Measurements from ENCODE around the gene ASIC3.

DNA sequence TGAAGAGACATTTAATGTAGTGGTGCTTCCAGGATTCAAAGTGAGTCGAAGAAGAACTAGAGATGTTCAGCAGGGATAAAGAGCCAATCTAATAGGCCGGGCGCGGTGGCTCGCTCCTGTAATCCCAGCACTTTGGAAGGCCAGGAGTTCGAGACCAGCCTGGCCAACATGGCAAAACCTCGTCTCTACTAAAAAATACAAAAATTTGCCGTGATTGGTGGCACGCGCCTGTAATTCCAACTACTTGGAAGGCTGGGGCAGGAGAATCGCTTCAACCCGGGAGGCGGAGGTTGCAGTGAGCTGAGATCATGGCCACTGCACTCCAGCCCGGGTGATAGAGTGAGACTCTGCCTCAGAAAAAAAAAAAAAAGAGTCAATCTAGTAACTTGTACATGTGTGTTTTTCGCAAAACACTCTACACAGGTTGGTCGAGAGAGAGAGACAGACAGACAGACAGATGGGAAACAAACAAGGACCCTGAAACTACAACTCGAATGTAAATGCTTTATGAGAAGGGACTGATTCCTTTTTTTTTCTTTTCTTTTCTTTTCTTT is 19.3 kb upstream of the ASIC3 start:
- no peak for TF ChIP-seq ZFX (IDR thresholded peaks at IDR 0.05)
- TF ChIP-seq, protein P1, sequence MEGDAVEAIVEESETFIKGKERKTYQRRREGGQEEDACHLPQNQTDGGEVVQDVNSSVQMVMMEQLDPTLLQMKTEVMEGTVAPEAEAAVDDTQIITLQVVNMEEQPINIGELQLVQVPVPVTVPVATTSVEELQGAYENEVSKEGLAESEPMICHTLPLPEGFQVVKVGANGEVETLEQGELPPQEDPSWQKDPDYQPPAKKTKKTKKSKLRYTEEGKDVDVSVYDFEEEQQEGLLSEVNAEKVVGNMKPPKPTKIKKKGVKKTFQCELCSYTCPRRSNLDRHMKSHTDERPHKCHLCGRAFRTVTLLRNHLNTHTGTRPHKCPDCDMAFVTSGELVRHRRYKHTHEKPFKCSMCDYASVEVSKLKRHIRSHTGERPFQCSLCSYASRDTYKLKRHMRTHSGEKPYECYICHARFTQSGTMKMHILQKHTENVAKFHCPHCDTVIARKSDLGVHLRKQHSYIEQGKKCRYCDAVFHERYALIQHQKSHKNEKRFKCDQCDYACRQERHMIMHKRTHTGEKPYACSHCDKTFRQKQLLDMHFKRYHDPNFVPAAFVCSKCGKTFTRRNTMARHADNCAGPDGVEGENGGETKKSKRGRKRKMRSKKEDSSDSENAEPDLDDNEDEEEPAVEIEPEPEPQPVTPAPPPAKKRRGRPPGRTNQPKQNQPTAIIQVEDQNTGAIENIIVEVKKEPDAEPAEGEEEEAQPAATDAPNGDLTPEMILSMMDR (conservative IDR thresholded peaks at IDR 0.05): no peak; the same call in 1 of the 2 replicates
